CD4-positive, alpha-beta T cell (primary cell): Measurements from ENCODE around the gene PXMP2. TPM values are rescaled to one million over a fixed set of nuclear protein-coding genes. Genes with fewer than 3 reads are reported as not detected.

Experiments used
- ATAC-seq: fragments of 200-7000 bp; cut with Tn5 transposase; one replicate; pipeline ENCODE4 v1.10.0; 2022; ENCODE audit warnings: mild to moderate bottlenecking; ENCODE audit not compliant: poor library complexity
- CTCF ChIA-PET: fragments of 350-600 bp; sonication (Branson Sonifier 250); formaldehyde crosslinking; loops from one replicate; lab custom pipeline; 2021; ENCODE audit warnings: antibody characterized with exemption, inconsistent platforms; lab: Charles Lee
- POLR2A ChIA-PET: fragments of 350-600 bp; sonication (Branson Sonifier 250); formaldehyde crosslinking; loops from one replicate; lab custom pipeline; 2021; ENCODE audit warnings: antibody characterized with exemption, inconsistent platforms; lab: Charles Lee
- DNase-seq, 14 experiments: peaks; one replicate each; pipeline ENCODE4 v3.0.0-alpha.2; 2013 to 2020; ENCODE audit warnings: mixed read lengths in 2 of 14
- H3K27ac ChIP-seq, 2 donors: one replicate each; pipeline versions ENCODE4 v1.5.1 to v1.7.0; 2013; ENCODE audit warnings: low read length in 2 of 2, low read depth in 1 of 2, mild to moderate bottlenecking in 1 of 2
- H3K27me3 ChIP-seq, 2 experiments: 1 replicate in 1 of 2; 2 replicates in 1 of 2; pipeline versions ENCODE4 v1.6.1 to v1.7.0; 2013; ENCODE audit warnings: low read length in 2 of 2, control low read depth in 1 of 2, mild to moderate bottlenecking in 1 of 2, moderate library complexity in 1 of 2; ENCODE audit not compliant: insufficient read depth in 2 of 2, control insufficient read depth in 1 of 2
- H3K36me3 ChIP-seq: one replicate; pipeline ENCODE4 v1.6.1; 2013; ENCODE audit warnings: low read length, control low read depth; ENCODE audit not compliant: insufficient read depth
- H3K4me1 ChIP-seq: one replicate; pipeline ENCODE4 v1.6.1; 2013; ENCODE audit warnings: low read length, control low read depth; ENCODE audit not compliant: insufficient read depth
- H3K4me3 ChIP-seq: one replicate; pipeline ENCODE4 v1.5.1; 2013; ENCODE audit warnings: mild to moderate bottlenecking, low read length, moderate library complexity
- H3K9me3 ChIP-seq, 2 experiments: 1 replicate in 1 of 2; 2 replicates in 1 of 2; pipeline versions ENCODE4 v1.6.1 to v1.7.0; 2013; ENCODE audit warnings: low read length in 2 of 2, mild to moderate bottlenecking in 2 of 2, control low read depth in 1 of 2, moderate library complexity in 1 of 2; ENCODE audit not compliant: control insufficient read depth in 1 of 2, insufficient read depth in 1 of 2
- H3K27ac Mint-ChIP-seq: one replicate; pipeline ENCODE4 v1.8.0; 2020; ENCODE audit warnings: mixed read lengths
- H3K27me3 Mint-ChIP-seq: one replicate; pipeline ENCODE4 v1.8.0; 2021; ENCODE audit warnings: mixed read lengths
- H3K36me3 Mint-ChIP-seq: one replicate; pipeline ENCODE4 v1.8.0; 2021; ENCODE audit warnings: low read depth, mixed read lengths
- H3K4me1 Mint-ChIP-seq: one replicate; pipeline ENCODE4 v1.8.0; 2021; ENCODE audit warnings: low read depth, mixed read lengths
- H3K4me3 Mint-ChIP-seq: one replicate; pipeline ENCODE4 v1.8.0; 2020; ENCODE audit warnings: mild to moderate bottlenecking, mixed read lengths
- H3K9me3 Mint-ChIP-seq: one replicate; pipeline ENCODE4 v1.8.0; 2020; ENCODE audit warnings: mixed read lengths
- CTCF ChIP-seq: fragments of 200-600 bp; IDR thresholded peaks from one replicate; pipeline ENCODE4 v1.8.0; 2022; ENCODE audit warnings: antibody characterized with exemption, mild to moderate bottlenecking
- intact Hi-C, 2 experiments: fragments of 100-400 bp; cut with DNase I in 1 of 2; cut with micrococcal nuclease in 1 of 2; formaldehyde crosslinking; loops; one replicate each; pipeline versions ENCODE4 v1.15.1 to v1.9.0; 2023 to 2025; cut with DNase I, micrococcal nuclease
- total RNA-seq, 174 experiments: library from RNA in 2 of 174; stranded (reverse) in 2 of 174; gene quantifications; one replicate each; pipeline ENCODE4 v1.2.3 and lab custom pipeline; 2021 to 2026

PXMP2 gene
- total RNA-seq, 2 experiments from 2014 or later = 2.1 to 2.6 TPM

GRCh38 chr12:132740313-132740646 is 52.9 kb downstream of the PXMP2 start:
- TF ChIP-seq CTCF = no peak
- Histone ChIP-seq H3K9me3 (no peaks in the 10 kb centered on the region), H3K27me3 (no peaks in the 10 kb centered on the region), H3K4me3 (no peak overlapping the region), H3K4me1 (no peaks in the 10 kb centered on the region), H3K27ac (no peak overlapping the region), H3K36me3 (peaks cover 86% of the 10 kb centered on the region)
- ChIA-PET POLR2A (interaction anchor here (1.4 kb wide), 1 partner anchor 29 kb away, joined by 4 read pairs; the partner anchor contains the start of gene PGAM5), CTCF (no interaction called here)
- DNase-seq (no peak), ATAC-seq (no peak)
- intact Hi-C loops = no loop called here
- Mint-ChIP-seq H3K4me1 (peaks cover 13% of the 10 kb centered on the region), H3K9me3 (no peaks in the 10 kb centered on the region), H3K27ac (no peak overlapping the region), H3K36me3 (peaks cover 92% of the 10 kb centered on the region), H3K27me3 (no peaks in the 10 kb centered on the region), H3K4me3 (no peak overlapping the region)

GRCh38 chr12:132740652-132741051 is 53.3 kb downstream of the PXMP2 start:
- no peaks in the 10 kb centered on the region for H3K27me3 ChIP-seq
- DNase-seq (no peak), ATAC-seq (no peak)
- no peaks in the 10 kb centered on the region for H3K9me3 ChIP-seq
- intact Hi-C loops = no loop called here
- H3K27ac Mint-ChIP-seq = no peak overlapping the region
- ChIA-PET CTCF (no interaction called here), POLR2A (interaction anchor here (1.4 kb wide), 1 partner anchor 30 kb away, joined by 4 read pairs; the partner anchor contains the start of gene PGAM5)
- TF ChIP-seq CTCF = no peak
- no peaks in the 10 kb centered on the region for H3K27me3 Mint-ChIP-seq
- H3K36me3 Mint-ChIP-seq = peaks cover 92% of the 10 kb centered on the region
- H3K4me3 ChIP-seq = no peak overlapping the region
- no peaks in the 10 kb centered on the region for H3K4me1 ChIP-seq
- H3K36me3 ChIP-seq = peaks cover 86% of the 10 kb centered on the region
- H3K4me3 Mint-ChIP-seq = no peak overlapping the region
- H3K4me1 Mint-ChIP-seq = peaks cover 13% of the 10 kb centered on the region
- no peak overlapping the region for H3K27ac ChIP-seq
- no peaks in the 10 kb centered on the region for H3K9me3 Mint-ChIP-seq

GRCh38 chr12:132741620-132742019 is 54.2 kb downstream of the PXMP2 start:
- intact Hi-C loops = no loop called here
- Histone ChIP-seq H3K36me3 (peaks cover 87% of the 10 kb centered on the region), H3K27ac (no peak overlapping the region), H3K4me1 (no peaks in the 10 kb centered on the region), H3K4me3 (no peak overlapping the region), H3K9me3 (no peaks in the 10 kb centered on the region), H3K27me3 (no peaks in the 10 kb centered on the region)
- Mint-ChIP-seq H3K4me3 (no peak overlapping the region), H3K4me1 (peaks cover 13% of the 10 kb centered on the region), H3K36me3 (peaks cover 92% of the 10 kb centered on the region), H3K27me3 (no peaks in the 10 kb centered on the region), H3K9me3 (no peaks in the 10 kb centered on the region), H3K27ac (no peak overlapping the region)
- no peak for TF ChIP-seq CTCF
- CTCF ChIA-PET = no interaction called here
- ATAC-seq (no peak), DNase-seq (no peak)
- POLR2A ChIA-PET = interaction anchor here (1.4 kb wide), 1 partner anchor 31 kb away, joined by 4 read pairs; the partner anchor contains the start of gene PGAM5
